Osteocyte (in vitro differentiated cells): ENCODE data around the gene KRT3. TPM values are rescaled to one million over a fixed set of nuclear protein-coding genes. Genes with fewer than 3 reads are reported as not detected.

ENCODE experiments used
- DNase-seq: peaks from one replicate; pipeline ENCODE4 v3.0.0; 2021; ENCODE audit warnings: mixed read lengths; ENCODE audit not compliant: unreplicated experiment; ENCODE audit errors: extremely low spot score
- H3K27ac Mint-ChIP-seq: one replicate; pipeline ENCODE4 v1.8.0; 2021; ENCODE audit warnings: mild to moderate bottlenecking, mixed read lengths; ENCODE audit not compliant: unreplicated experiment
- H3K27me3 Mint-ChIP-seq: one replicate; pipeline ENCODE4 v1.8.0; 2021; ENCODE audit warnings: mixed read lengths; ENCODE audit not compliant: unreplicated experiment
- H3K36me3 Mint-ChIP-seq: one replicate; pipeline ENCODE4 v1.8.0; 2021; ENCODE audit warnings: mixed read lengths; ENCODE audit not compliant: unreplicated experiment
- H3K4me1 Mint-ChIP-seq: one replicate; pipeline ENCODE4 v1.8.0; 2021; ENCODE audit warnings: mixed read lengths; ENCODE audit not compliant: unreplicated experiment
- H3K4me3 Mint-ChIP-seq: one replicate; pipeline ENCODE4 v1.8.0; 2021; ENCODE audit warnings: mild to moderate bottlenecking, moderate library complexity, mixed read lengths; ENCODE audit not compliant: unreplicated experiment
- H3K9me3 Mint-ChIP-seq: one replicate; pipeline ENCODE4 v1.8.0; 2021; ENCODE audit warnings: mixed read lengths; ENCODE audit not compliant: unreplicated experiment
- total RNA-seq: library from RNA; stranded (reverse); gene quantifications from 2 replicates; pipeline ENCODE4 v1.2.1, GENCODE V29; 2021
- TF ChIP-seq, protein P1 (sequence below): fragments of 200-600 bp; sonication (generic); IDR thresholded peaks from 2 replicates; pipeline ENCODE4 v1.5.0; 2021; ENCODE audit warnings: antibody characterized with exemption, mild to moderate bottlenecking, moderate library complexity

The KRT3 gene
- total RNA-seq, 1 donor from 2014 or later = not detected

DNA sequence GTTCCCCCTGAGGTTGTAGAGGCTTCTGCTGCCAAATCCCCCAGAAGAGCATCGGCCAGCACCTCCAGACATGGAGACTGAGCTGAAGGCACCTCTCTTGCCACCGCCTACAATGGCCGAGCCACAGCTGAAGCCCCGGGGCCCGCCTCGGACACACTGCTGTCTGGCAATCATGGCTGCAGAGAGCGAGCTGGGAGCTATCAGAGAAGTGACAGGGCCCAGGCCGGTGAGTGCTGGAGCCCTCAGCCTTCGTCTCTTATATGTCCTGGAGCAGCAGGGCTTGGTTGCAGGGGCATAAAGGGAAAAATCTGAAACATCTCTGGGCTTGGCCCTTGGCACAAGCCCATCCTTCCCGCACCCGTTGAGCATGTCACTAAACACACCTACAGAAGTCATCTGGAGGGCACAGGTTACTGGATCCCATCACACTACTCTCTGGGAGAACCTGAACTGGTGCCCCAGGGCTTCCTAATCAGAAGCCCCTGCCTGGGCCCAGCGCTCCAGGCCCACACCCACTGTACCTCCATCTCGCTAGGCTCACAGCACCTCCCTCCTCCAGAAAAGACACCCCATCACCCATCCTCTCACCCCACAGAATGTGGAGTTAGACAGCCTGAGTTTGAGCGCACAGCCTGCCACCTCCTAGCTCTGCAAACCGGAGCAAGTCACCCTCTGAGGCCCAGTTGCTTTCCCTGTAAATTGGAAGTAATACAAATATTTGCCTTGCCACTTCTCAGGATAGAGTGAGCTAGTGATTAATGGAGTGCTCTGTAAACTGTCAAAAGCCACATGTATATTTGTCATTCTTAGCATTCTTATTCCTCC lies 18.2 kb upstream of the KRT3 start, which contains the start of gene KRT4:
Gene KRT4, minus strand, starts transcription at position 232 of the 825 bp plus-strand sequence. Its CDS starts 58 bp downstream, at position 174.
- Mint-ChIP-seq H3K4me1 (no peaks in the 10 kb centered on the region), H3K9me3 (no peaks in the 10 kb centered on the region), H3K36me3 (no peaks in the 10 kb centered on the region), H3K27me3 (peaks cover 56% of the 10 kb centered on the region), H3K27ac (no peak within 1 kb of the TSS), H3K4me3 (no peak within 1 kb of the TSS)
- TF ChIP-seq, protein P1, sequence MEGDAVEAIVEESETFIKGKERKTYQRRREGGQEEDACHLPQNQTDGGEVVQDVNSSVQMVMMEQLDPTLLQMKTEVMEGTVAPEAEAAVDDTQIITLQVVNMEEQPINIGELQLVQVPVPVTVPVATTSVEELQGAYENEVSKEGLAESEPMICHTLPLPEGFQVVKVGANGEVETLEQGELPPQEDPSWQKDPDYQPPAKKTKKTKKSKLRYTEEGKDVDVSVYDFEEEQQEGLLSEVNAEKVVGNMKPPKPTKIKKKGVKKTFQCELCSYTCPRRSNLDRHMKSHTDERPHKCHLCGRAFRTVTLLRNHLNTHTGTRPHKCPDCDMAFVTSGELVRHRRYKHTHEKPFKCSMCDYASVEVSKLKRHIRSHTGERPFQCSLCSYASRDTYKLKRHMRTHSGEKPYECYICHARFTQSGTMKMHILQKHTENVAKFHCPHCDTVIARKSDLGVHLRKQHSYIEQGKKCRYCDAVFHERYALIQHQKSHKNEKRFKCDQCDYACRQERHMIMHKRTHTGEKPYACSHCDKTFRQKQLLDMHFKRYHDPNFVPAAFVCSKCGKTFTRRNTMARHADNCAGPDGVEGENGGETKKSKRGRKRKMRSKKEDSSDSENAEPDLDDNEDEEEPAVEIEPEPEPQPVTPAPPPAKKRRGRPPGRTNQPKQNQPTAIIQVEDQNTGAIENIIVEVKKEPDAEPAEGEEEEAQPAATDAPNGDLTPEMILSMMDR = no peak
- DNase-seq = no peak

DNA sequence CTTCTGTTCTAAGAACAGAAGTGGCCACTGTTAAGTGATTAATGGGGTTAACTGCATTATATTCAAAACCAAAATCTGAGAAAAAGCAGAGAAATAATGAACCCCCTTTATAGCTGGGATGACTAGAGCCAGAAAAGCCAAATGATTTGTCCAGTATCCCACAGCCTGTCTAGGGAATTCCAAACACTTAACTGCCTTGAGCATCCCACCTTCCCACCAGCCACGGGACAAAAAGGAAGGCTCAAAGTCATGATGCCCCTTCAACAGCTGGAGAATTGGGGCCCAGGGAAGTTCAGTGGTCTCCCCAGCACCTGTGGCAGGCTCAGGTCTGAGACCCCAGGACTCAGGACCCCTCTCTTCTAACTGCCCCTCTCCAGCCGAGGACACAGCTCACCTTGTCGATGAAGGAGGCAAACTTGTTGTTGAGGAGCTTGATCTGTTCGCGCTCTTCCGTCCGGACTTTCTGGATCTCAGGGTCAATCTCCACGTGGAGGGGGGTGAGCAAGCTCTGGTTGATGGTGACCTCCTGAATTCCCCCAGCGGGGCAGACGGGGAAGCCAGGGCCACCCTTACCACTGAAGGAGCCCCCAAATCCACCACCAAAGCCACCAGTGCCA lies 17.4 kb upstream of the KRT3 start:
- H3K36me3 Mint-ChIP-seq = no peaks in the 10 kb centered on the region
- H3K4me1 Mint-ChIP-seq = no peaks in the 10 kb centered on the region
- no peak overlapping the region for H3K4me3 Mint-ChIP-seq
- H3K9me3 Mint-ChIP-seq = no peaks in the 10 kb centered on the region
- TF ChIP-seq, protein P1 = no peak
- peaks cover 53% of the 10 kb centered on the region for H3K27me3 Mint-ChIP-seq
- DNase-seq = no peak
- no peak overlapping the region for H3K27ac Mint-ChIP-seq

DNA sequence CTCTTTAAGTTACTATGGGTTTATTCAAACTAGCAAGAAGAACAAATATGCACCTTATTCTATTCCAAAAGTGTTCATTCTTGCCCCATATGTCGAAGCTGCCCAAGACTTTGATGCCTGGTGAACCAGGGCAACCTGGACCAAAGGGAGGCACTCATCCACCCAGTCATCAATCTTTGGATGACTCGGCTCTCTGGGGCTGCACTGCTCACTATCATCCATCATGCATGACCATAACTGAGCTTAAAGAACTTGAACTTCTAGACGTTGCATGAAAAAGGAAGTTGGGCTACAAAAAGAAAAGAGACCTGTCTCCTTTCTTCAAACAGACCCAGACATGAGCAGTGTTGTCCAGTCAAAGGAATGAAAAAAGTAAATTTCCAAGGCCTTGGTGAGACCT lies 16.8 kb upstream of the KRT3 start:
- Mint-ChIP-seq H3K36me3 (no peaks in the 10 kb centered on the region), H3K27me3 (peaks cover 54% of the 10 kb centered on the region), H3K4me1 (no peaks in the 10 kb centered on the region), H3K27ac (no peak overlapping the region), H3K4me3 (no peak overlapping the region), H3K9me3 (no peaks in the 10 kb centered on the region)
- DNase-seq = no peak
- TF ChIP-seq, protein P1 = no peak

DNA sequence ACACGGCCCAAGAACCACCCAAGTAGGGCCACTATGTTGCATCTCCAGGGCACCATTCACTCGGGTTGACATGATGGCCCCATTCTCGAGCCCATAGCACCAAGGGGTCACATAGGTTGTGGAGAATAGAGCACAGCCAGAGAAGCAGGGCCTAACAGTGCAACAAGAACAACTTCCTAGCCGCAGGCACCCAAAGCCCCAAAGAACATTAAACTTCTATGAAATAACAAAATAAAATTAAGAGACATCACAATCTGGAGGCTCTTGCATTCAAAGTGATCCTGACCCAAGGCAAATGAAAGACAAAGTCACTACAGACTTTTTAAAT lies 16.1 kb upstream of the KRT3 start:
- H3K36me3 Mint-ChIP-seq = no peaks in the 10 kb centered on the region
- no peaks in the 10 kb centered on the region for H3K4me1 Mint-ChIP-seq
- no peaks in the 10 kb centered on the region for H3K9me3 Mint-ChIP-seq
- DNase-seq = no peak
- peaks cover 52% of the 10 kb centered on the region for H3K27me3 Mint-ChIP-seq
- TF ChIP-seq, protein P1 = no peak
- H3K27ac Mint-ChIP-seq = no peak overlapping the region
- H3K4me3 Mint-ChIP-seq = no peak overlapping the region
